ENCODE results near the gene DCC. TPM values are rescaled to one million over a fixed set of nuclear protein-coding genes. Genes with fewer than 3 reads are reported as not detected.

DCC gene, protein sequence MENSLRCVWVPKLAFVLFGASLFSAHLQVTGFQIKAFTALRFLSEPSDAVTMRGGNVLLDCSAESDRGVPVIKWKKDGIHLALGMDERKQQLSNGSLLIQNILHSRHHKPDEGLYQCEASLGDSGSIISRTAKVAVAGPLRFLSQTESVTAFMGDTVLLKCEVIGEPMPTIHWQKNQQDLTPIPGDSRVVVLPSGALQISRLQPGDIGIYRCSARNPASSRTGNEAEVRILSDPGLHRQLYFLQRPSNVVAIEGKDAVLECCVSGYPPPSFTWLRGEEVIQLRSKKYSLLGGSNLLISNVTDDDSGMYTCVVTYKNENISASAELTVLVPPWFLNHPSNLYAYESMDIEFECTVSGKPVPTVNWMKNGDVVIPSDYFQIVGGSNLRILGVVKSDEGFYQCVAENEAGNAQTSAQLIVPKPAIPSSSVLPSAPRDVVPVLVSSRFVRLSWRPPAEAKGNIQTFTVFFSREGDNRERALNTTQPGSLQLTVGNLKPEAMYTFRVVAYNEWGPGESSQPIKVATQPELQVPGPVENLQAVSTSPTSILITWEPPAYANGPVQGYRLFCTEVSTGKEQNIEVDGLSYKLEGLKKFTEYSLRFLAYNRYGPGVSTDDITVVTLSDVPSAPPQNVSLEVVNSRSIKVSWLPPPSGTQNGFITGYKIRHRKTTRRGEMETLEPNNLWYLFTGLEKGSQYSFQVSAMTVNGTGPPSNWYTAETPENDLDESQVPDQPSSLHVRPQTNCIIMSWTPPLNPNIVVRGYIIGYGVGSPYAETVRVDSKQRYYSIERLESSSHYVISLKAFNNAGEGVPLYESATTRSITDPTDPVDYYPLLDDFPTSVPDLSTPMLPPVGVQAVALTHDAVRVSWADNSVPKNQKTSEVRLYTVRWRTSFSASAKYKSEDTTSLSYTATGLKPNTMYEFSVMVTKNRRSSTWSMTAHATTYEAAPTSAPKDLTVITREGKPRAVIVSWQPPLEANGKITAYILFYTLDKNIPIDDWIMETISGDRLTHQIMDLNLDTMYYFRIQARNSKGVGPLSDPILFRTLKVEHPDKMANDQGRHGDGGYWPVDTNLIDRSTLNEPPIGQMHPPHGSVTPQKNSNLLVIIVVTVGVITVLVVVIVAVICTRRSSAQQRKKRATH (N-terminal part only)
- under 1 TPM in 1 of 4 donors, not detected in 3; 0.94 TPM for total RNA-seq

DNA sequence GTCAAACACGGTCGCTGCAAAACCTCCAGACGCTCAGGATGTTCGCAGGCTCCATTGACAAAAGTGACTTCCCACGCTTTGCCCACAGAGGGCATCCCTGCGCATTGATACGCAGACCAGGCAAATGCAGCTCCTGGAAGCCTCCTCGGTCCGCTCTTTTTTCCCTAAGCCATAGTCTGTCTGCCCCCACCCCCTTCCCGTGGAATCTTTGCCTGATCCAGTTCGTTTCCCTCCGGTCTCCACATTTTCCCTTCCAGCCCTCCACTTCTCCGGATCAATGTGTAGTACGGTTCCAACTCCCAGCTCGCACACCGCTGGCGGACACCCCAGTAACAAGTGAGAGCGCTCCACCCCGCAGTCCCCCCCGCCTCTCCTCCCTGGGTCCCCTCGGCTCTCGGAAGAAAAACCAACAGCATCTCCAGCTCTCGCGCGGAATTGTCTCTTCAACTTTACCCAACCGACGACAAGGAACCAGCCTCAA, at the start of gene DCC:
TSS of gene DCC (plus strand) at position 307 of the 481 bp plus-strand sequence. CDS start 591 bp downstream, outside the sequence.
- Histone ChIP-seq H3K9me3 (no peaks in the 10 kb centered on the region), H3K4me1 (no peaks in the 10 kb centered on the region), H3K27ac (no peak within 1 kb of the TSS), H3K4me3 (replicated peaks in 1 of 3) (no peak within 1 kb of the TSS), H3K27me3 (no peaks in the 10 kb centered on the region), H3K36me3 (no peaks in the 10 kb centered on the region)
- whole genome bisulfite sequencing, 2 donors = 1% methylated on average over 27 of the region's 27 CpGs
- TF ChIP-seq POLR2A (IDR thresholded peaks at IDR 0.05) = no peak
- TF ChIP-seq, protein P1, sequence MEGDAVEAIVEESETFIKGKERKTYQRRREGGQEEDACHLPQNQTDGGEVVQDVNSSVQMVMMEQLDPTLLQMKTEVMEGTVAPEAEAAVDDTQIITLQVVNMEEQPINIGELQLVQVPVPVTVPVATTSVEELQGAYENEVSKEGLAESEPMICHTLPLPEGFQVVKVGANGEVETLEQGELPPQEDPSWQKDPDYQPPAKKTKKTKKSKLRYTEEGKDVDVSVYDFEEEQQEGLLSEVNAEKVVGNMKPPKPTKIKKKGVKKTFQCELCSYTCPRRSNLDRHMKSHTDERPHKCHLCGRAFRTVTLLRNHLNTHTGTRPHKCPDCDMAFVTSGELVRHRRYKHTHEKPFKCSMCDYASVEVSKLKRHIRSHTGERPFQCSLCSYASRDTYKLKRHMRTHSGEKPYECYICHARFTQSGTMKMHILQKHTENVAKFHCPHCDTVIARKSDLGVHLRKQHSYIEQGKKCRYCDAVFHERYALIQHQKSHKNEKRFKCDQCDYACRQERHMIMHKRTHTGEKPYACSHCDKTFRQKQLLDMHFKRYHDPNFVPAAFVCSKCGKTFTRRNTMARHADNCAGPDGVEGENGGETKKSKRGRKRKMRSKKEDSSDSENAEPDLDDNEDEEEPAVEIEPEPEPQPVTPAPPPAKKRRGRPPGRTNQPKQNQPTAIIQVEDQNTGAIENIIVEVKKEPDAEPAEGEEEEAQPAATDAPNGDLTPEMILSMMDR (IDR thresholded peaks at IDR 0.05) = peak in 2 of 6 experiments; percentile 20 to 24
- DNase-seq = peak; percentile 14 to 22
- intact Hi-C loops (cut with DNase I) = no loop called here

DNA sequence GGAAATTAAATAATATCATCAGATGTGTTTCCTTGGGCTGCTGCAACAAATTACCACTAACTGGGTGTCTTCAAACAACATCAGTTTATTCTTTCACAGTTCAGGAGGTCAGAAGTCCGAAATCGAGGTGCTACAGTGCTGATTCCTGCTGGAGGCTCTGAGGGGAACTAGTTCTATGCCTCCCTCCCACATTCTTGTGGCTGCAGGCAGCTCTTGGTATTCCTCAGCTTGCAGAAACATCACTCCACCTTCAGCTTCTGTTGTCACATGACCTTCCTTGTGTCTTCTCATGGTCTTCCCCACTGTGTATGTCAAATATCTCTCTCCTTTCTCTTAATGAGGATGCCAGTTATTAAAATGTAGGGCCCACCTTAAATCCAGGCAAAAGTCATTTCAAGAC, 29.3 kb upstream of the DCC start:
- intact Hi-C loops (cut with DNase I) = no loop called here
- 28 to 56% methylated on average over 2 of the region's 2 CpGs for WGBS, 2 donors
- DNase-seq = no peak
- TF ChIP-seq, protein P1 (IDR thresholded peaks at IDR 0.05) = no peak
- no peak for TF ChIP-seq POLR2A (IDR thresholded peaks at IDR 0.05)
- Histone ChIP-seq H3K4me1 (no peaks in the 10 kb centered on the region), H3K27ac (no peak overlapping the region), H3K36me3 (no peaks in the 10 kb centered on the region), H3K4me3 (replicated peaks in 1 of 3) (no peak overlapping the region), H3K9me3 (no peaks in the 10 kb centered on the region), H3K27me3 (no peaks in the 10 kb centered on the region)

GRCh38 chr18:52311331-52311730, 28.7 kb upstream of the DCC start:
- no peaks in the 10 kb centered on the region for H3K4me1 ChIP-seq
- H3K9me3 ChIP-seq = no peaks in the 10 kb centered on the region
- TF ChIP-seq, protein P1 (IDR thresholded peaks at IDR 0.05) = no peak
- no peak for TF ChIP-seq POLR2A (IDR thresholded peaks at IDR 0.05)

GRCh38 chr18:52312346-52312745, 27.7 kb upstream of the DCC start:
- H3K27ac ChIP-seq = no peak overlapping the region
- intact Hi-C loops (cut with DNase I) = no loop called here
- no peaks in the 10 kb centered on the region for H3K4me1 ChIP-seq
- DNase-seq = no peak
- H3K36me3 ChIP-seq = no peaks in the 10 kb centered on the region
- no peak overlapping the region for H3K4me3 ChIP-seq (replicated peaks in 1 of 3)
- no peak for TF ChIP-seq POLR2A (IDR thresholded peaks at IDR 0.05)
- TF ChIP-seq, protein P1 (IDR thresholded peaks at IDR 0.05) = no peak
- no peaks in the 10 kb centered on the region for H3K9me3 ChIP-seq
- H3K27me3 ChIP-seq = no peaks in the 10 kb centered on the region

More at GRCh38 chr18:52311331-52311730, 28.7 kb upstream of the DCC start:
- Histone ChIP-seq H3K4me3 (replicated peaks in 1 of 3) (no peak overlapping the region), H3K27ac (no peak overlapping the region), H3K36me3 (no peaks in the 10 kb centered on the region), H3K27me3 (no peaks in the 10 kb centered on the region)
- 77 to 79% methylated on average over 2 of the region's 2 CpGs for WGBS, 2 donors
- DNase-seq = no peak
- intact Hi-C loops (cut with DNase I) = no loop called here

Data from thyroid gland (tissue), 4 donors.